Measurements from ENCODE around the gene OLFM2. TPM values are rescaled to one million over a fixed set of nuclear protein-coding genes. Genes with fewer than 3 reads are reported as not detected.

The OLFM2 gene
- total and polyA plus RNA-seq, 9 of the 15 experiments (the other 6 are each of a cell fraction or from before 2014, with no cell fraction given): 0.10 to 0.33 (median 0.23) TPM; not detected in 4

- TF ChIP-seq RERE (CRISPR knock-in tag; IDR thresholded peaks at IDR 0.05; ENCODE audit: borderline replicate concordance): no peak
- no peak for TF ChIP-seq BDP1 (IDR thresholded peaks at IDR 0.05; ENCODE audit: insufficient read depth, insufficient read length)
- no peak; the same call in 1 of the 2 replicates for TF ChIP-seq ZNF395 (CRISPR knock-in tag; IDR thresholded peaks at IDR 0.05)
- TF ChIP-seq SMARCC2 (IDR thresholded peaks at IDR 0.05; ENCODE audit: low read depth): no peak
- no peak for TF ChIP-seq BHLHE40 (IDR thresholded peaks at IDR 0.05; ENCODE audit: low read length)
- TF ChIP-seq PHF21A (IDR thresholded peaks at IDR 0.05; ENCODE audit: borderline replicate concordance, low read depth): no peak
- TF ChIP-seq POLR2H (tag; IDR thresholded peaks at IDR 0.05; ENCODE audit: low read depth): peak; percentile 56; the same call in 1 of the 2 replicates
- TF ChIP-seq CBFB (CRISPR knock-in tag; IDR thresholded peaks at IDR 0.05): peak; percentile 36; the same call in 1 of the 2 replicates
- TF ChIP-seq NR0B1 (IDR thresholded peaks at IDR 0.05; ENCODE audit: partially characterized antibody): no peak
- peak; percentile 92 for TF ChIP-seq POLR2AphosphoS5 (IDR thresholded peaks at IDR 0.05; ENCODE audit: control insufficient read depth, insufficient read depth, low read depth, low read length)
- no peak for TF ChIP-seq MEF2A (IDR thresholded peaks at IDR 0.05; ENCODE audit: control insufficient read depth, low read depth, low read length)
- TF ChIP-seq YBX1 (IDR thresholded peaks at IDR 0.05): no peak
- TF ChIP-seq ZNF75A (CRISPR knock-in tag; IDR thresholded peaks at IDR 0.05): no peak
- no peak for TF ChIP-seq NCOA1 (IDR thresholded peaks at IDR 0.05; ENCODE audit: low read depth)
- no peak for TF ChIP-seq MBD2 (IDR thresholded peaks at IDR 0.05; ENCODE audit: borderline replicate concordance, low read depth)
- TF ChIP-seq HDAC2 (IDR thresholded peaks at IDR 0.05): peak; percentile 89
- no peak for TF ChIP-seq THRB (CRISPR knock-in tag; conservative IDR thresholded peaks at IDR 0.05)
- peak; percentile 34; the same call in 1 of the 2 replicates for TF ChIP-seq ELF4 (CRISPR knock-in tag; IDR thresholded peaks at IDR 0.05)
Observed at GRCh38 chr19:9827289-9828238, 108.8 kb downstream of the OLFM2 start, which contains the start of gene UBL5 (continued).
